HepG2 (cell line): ENCODE measurements around the gene MTIF3. TPM values are rescaled to one million over a fixed set of nuclear protein-coding genes. Genes with fewer than 3 reads are reported as not detected.

Experiments used
- ADNP ChIP-seq: sonication (generic); formaldehyde crosslinking; IDR thresholded peaks from 2 replicates; pipeline ENCODE4 v1.4.0; 2020; ENCODE audit warnings: missing genetic modification reagents
- AGO2 ChIP-seq: fragments of 200-400 bp; formaldehyde crosslinking; optimal IDR thresholded peaks from 2 replicates; pipeline ENCODE3; 2017; ENCODE audit warnings: mild to moderate bottlenecking, low read depth, low read length, moderate library complexity
- CHD4 ChIP-seq: fragments of 200-600 bp; sonication (generic); IDR thresholded peaks from 2 replicates; pipeline ENCODE4 v1.7.0; 2017; ENCODE audit warnings: mild to moderate bottlenecking, low read length, borderline replicate concordance
- FOXA3 ChIP-seq: IDR thresholded peaks from 2 replicates; pipeline ENCODE4 v1.6.1; 2016; ENCODE audit warnings: missing genetic modification reagents, missing compliant biosample characterization
- FOXK1 ChIP-seq: sonication (generic); formaldehyde crosslinking; IDR thresholded peaks from 2 replicates; pipeline ENCODE4 v1.4.0; 2020; ENCODE audit warnings: low read depth, missing genetic modification reagents, borderline replicate concordance
- SETDB1 ChIP-seq: sonication (generic); formaldehyde crosslinking; IDR thresholded peaks from 2 replicates; pipeline ENCODE4 v1.5.1; 2020; ENCODE audit warnings: missing genetic modification reagents, mild to moderate bottlenecking, borderline replicate concordance
- THYN1 ChIP-seq: sonication (generic); formaldehyde crosslinking; IDR thresholded peaks from 2 replicates; pipeline ENCODE4 v1.8.1; 2023; ENCODE audit warnings: low read depth, mild to moderate bottlenecking, moderate library complexity, missing genetic modification reagents, borderline replicate concordance
- ZFP36L2 ChIP-seq: sonication (generic); formaldehyde crosslinking; IDR thresholded peaks from 2 replicates; pipeline ENCODE4 v1.4.0; 2020; ENCODE audit warnings: missing genetic modification reagents
- ZMYM4 ChIP-seq: sonication (generic); formaldehyde crosslinking; IDR thresholded peaks from 2 replicates; pipeline ENCODE4 v1.8.1; 2023; ENCODE audit warnings: mild to moderate bottlenecking, missing genetic modification reagents
- ZNF20 ChIP-seq: sonication (generic); formaldehyde crosslinking; IDR thresholded peaks from 2 replicates; pipeline ENCODE4 v1.4.0; 2020; ENCODE audit warnings: mild to moderate bottlenecking, moderate library complexity, missing genetic modification reagents
- ZNF510 ChIP-seq: sonication (generic); formaldehyde crosslinking; IDR thresholded peaks from 2 replicates; pipeline ENCODE4 v1.4.0; 2020; ENCODE audit warnings: low read depth, mild to moderate bottlenecking, missing genetic modification reagents
- polyA plus RNA-seq, 8 experiments: library from polyadenylated mRNA; depleted of rRNA in 3 of 8; stranded (reverse) in 7 of 8; unstranded in 1 of 8; fragments of >200 nt; fragmentation: Illumina TruSeq in 4 of 8; extraction: Trizol in 4 of 8; gene quantifications; 2 replicates each; pipeline versions ENCODE4 v1.2.1 to v1.2.3, GENCODE V29; 2011 to 2016; ENCODE audit warnings: low read depth in 4 of 8, missing spikeins in 1 of 8, mixed read lengths in 1 of 8; ENCODE audit not compliant: insufficient read depth in 1 of 8
- total RNA-seq, 5 experiments: library from RNA; depleted of rRNA; stranded (reverse); fragments of >200 nt; fragmentation: Illumina TruSeq; extraction: Trizol; gene quantifications; 2 replicates each; pipeline ENCODE4 v1.2.3, GENCODE V29; 2016; ENCODE audit warnings: low read depth in 1 of 5
- TF ChIP-seq, protein P1 (sequence below): sonication (generic); formaldehyde crosslinking; IDR thresholded peaks from 2 replicates; pipeline ENCODE4 v1.4.0; 2020; ENCODE audit warnings: missing genetic modification reagents
- TF ChIP-seq, protein P2 (sequence below), 2 experiments: sonication (generic) in 1 of 2; formaldehyde crosslinking in 1 of 2; IDR thresholded peaks; 2 replicates each; pipeline versions ENCODE4 v1.4.0 to v1.6.1; 2016 to 2020; ENCODE audit warnings: borderline replicate concordance in 1 of 2, low read depth in 1 of 2, mild to moderate bottlenecking in 1 of 2, missing genetic modification reagents in 1 of 2
- TF ChIP-seq, protein P3 (sequence below): sonication (generic); formaldehyde crosslinking; IDR thresholded peaks from 2 replicates; pipeline ENCODE4 v1.5.1; 2020; ENCODE audit warnings: missing genetic modification reagents, mild to moderate bottlenecking, borderline replicate concordance
- TF ChIP-seq, protein P4 (sequence below): IDR thresholded peaks from 2 replicates; pipeline ENCODE4 v1.6.1; 2018; ENCODE audit warnings: missing genetic modification reagents, mild to moderate bottlenecking, missing compliant biosample characterization
- TF ChIP-seq, protein P5 (sequence below): sonication (generic); formaldehyde crosslinking; IDR thresholded peaks from 2 replicates; pipeline ENCODE4 v1.4.0; 2020; ENCODE audit warnings: missing genetic modification reagents

The MTIF3 gene
- total and polyA plus RNA-seq, 2 of the 13 experiments (the other 11 are each of a cell fraction or from before 2014, with no cell fraction given): 33.7 to 40.6 TPM

DNA sequence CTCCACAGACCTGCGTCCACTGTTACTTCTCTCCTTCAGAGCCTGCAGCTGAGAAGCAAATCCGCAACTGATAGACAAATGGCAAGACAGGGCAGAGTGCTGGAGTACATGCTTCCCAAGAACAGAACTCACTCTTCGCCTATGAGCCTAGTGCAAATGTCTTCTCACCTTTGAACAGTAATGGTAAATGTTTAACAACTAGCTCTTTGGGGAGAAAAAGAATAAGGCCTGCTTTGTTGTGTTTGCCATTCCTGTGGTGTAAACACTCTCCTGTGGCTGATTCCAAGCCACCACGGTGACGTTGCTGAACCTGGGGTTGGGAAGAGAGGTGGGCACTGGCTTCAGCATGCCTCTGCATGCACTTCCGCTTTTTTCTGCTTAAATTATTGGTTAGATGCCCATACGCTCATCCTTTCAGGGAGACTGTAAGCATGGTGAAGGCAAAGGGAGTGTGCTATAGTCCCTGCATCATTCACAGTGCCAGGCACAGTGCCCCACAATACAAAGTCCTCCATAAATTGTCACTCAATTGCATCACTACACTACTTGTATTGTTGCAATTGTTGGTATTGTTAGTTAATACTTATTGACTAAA is 54.0 kb downstream of the MTIF3 start (continued):
- TF ChIP-seq, protein P1, sequence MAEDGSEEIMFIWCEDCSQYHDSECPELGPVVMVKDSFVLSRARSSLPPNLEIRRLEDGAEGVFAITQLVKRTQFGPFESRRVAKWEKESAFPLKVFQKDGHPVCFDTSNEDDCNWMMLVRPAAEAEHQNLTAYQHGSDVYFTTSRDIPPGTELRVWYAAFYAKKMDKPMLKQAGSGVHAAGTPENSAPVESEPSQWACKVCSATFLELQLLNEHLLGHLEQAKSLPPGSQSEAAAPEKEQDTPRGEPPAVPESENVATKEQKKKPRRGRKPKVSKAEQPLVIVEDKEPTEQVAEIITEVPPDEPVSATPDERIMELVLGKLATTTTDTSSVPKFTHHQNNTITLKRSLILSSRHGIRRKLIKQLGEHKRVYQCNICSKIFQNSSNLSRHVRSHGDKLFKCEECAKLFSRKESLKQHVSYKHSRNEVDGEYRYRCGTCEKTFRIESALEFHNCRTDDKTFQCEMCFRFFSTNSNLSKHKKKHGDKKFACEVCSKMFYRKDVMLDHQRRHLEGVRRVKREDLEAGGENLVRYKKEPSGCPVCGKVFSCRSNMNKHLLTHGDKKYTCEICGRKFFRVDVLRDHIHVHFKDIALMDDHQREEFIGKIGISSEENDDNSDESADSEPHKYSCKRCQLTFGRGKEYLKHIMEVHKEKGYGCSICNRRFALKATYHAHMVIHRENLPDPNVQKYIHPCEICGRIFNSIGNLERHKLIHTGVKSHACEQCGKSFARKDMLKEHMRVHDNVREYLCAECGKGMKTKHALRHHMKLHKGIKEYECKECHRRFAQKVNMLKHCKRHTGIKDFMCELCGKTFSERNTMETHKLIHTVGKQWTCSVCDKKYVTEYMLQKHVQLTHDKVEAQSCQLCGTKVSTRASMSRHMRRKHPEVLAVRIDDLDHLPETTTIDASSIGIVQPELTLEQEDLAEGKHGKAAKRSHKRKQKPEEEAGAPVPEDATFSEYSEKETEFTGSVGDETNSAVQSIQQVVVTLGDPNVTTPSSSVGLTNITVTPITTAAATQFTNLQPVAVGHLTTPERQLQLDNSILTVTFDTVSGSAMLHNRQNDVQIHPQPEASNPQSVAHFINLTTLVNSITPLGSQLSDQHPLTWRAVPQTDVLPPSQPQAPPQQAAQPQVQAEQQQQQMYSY (CRISPR knock-in tag): no peak
- TF ChIP-seq ZFP36L2 (CRISPR knock-in tag) (0 out of 2 replicates have a peak, but pooled peaks have one; percentile 49), ZNF20 (CRISPR knock-in tag) (no peak), ZNF510 (CRISPR knock-in tag) (no peak), AGO2 (no peak), FOXK1 (CRISPR knock-in tag) (peak; percentile 79; the same call in 1 of the 2 replicates), ZMYM4 (CRISPR knock-in tag) (peak; percentile 86), SETDB1 (CRISPR knock-in tag) (no peak), FOXA3 (CRISPR knock-in tag) (peak; percentile 68), THYN1 (CRISPR knock-in tag) (no peak), CHD4 (no peak), ADNP (no peak)
- TF ChIP-seq, protein P2, sequence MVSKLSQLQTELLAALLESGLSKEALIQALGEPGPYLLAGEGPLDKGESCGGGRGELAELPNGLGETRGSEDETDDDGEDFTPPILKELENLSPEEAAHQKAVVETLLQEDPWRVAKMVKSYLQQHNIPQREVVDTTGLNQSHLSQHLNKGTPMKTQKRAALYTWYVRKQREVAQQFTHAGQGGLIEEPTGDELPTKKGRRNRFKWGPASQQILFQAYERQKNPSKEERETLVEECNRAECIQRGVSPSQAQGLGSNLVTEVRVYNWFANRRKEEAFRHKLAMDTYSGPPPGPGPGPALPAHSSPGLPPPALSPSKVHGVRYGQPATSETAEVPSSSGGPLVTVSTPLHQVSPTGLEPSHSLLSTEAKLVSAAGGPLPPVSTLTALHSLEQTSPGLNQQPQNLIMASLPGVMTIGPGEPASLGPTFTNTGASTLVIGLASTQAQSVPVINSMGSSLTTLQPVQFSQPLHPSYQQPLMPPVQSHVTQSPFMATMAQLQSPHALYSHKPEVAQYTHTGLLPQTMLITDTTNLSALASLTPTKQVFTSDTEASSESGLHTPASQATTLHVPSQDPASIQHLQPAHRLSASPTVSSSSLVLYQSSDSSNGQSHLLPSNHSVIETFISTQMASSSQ (IDR thresholded peaks at IDR 0.05; ENCODE audit: low read depth): peak; percentile 94
- TF ChIP-seq, protein P2 (CRISPR knock-in tag; IDR thresholded peaks at IDR 0.05; ENCODE audit: borderline replicate concordance): peak; percentile 98
- TF ChIP-seq, protein P3, sequence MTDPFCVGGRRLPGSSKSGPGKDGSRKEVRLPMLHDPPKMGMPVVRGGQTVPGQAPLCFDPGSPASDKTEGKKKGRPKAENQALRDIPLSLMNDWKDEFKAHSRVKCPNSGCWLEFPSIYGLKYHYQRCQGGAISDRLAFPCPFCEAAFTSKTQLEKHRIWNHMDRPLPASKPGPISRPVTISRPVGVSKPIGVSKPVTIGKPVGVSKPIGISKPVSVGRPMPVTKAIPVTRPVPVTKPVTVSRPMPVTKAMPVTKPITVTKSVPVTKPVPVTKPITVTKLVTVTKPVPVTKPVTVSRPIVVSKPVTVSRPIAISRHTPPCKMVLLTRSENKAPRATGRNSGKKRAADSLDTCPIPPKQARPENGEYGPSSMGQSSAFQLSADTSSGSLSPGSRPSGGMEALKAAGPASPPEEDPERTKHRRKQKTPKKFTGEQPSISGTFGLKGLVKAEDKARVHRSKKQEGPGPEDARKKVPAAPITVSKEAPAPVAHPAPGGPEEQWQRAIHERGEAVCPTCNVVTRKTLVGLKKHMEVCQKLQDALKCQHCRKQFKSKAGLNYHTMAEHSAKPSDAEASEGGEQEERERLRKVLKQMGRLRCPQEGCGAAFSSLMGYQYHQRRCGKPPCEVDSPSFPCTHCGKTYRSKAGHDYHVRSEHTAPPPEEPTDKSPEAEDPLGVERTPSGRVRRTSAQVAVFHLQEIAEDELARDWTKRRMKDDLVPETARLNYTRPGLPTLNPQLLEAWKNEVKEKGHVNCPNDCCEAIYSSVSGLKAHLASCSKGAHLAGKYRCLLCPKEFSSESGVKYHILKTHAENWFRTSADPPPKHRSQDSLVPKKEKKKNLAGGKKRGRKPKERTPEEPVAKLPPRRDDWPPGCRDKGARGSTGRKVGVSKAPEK (CRISPR knock-in tag): no peak
- TF ChIP-seq, protein P4, sequence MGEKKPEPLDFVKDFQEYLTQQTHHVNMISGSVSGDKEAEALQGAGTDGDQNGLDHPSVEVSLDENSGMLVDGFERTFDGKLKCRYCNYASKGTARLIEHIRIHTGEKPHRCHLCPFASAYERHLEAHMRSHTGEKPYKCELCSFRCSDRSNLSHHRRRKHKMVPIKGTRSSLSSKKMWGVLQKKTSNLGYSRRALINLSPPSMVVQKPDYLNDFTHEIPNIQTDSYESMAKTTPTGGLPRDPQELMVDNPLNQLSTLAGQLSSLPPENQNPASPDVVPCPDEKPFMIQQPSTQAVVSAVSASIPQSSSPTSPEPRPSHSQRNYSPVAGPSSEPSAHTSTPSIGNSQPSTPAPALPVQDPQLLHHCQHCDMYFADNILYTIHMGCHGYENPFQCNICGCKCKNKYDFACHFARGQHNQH (CRISPR knock-in tag): 0 out of 2 replicates have a peak, but pooled peaks have one; percentile 42
- TF ChIP-seq, protein P5, sequence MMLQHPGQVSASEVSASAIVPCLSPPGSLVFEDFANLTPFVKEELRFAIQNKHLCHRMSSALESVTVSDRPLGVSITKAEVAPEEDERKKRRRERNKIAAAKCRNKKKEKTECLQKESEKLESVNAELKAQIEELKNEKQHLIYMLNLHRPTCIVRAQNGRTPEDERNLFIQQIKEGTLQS: 0 out of 2 replicates have a peak, but pooled peaks have one; percentile 31
